SU-DHL-6 (cell line): Measurements from ENCODE around the gene CCDC127.

Source experiments
- H2AFZ ChIP-seq: fragments of 200-600 bp; sonication (generic); 2 replicates; pipeline ENCODE4 v1.6.1; 2014; ENCODE audit warnings: low read depth, mild to moderate bottlenecking, moderate library complexity, mixed read lengths, antibody characterized with exemption, low read length; ENCODE audit not compliant: severe bottlenecking
- H3F3A ChIP-seq: fragments of 200-600 bp; shearing (Covaris generic); 2 replicates; pipeline ENCODE4 v1.6.0; 2016; ENCODE audit warnings: antibody characterized with exemption, mild to moderate bottlenecking; ENCODE audit not compliant: insufficient read depth
- H3K27ac ChIP-seq: fragments of 200-600 bp; sonication (generic); 2 replicates; pipeline ENCODE4 v1.5.1; 2016; ENCODE audit warnings: low read depth, mild to moderate bottlenecking, low read length, moderate library complexity, mixed read lengths
- H3K27me3 ChIP-seq: fragments of 200-600 bp; sonication (generic), shearing (Covaris generic); 2 replicates; pipeline ENCODE4 v1.6.0; 2014; ENCODE audit warnings: mild to moderate bottlenecking, low read length
- H3K36me3 ChIP-seq: fragments of 200-600 bp; sonication (generic); 2 replicates; pipeline ENCODE4 v1.6.1; 2014; ENCODE audit warnings: mild to moderate bottlenecking, low read length, mixed read lengths
- H3K4me2 ChIP-seq: fragments of 300-600, 200-600 bp; shearing (Covaris generic), sonication (generic); 2 replicates; pipeline ENCODE4 v1.6.0; 2014; ENCODE audit warnings: low read length, low read depth, mild to moderate bottlenecking; ENCODE audit not compliant: poor library complexity, severe bottlenecking
- H3K4me3 ChIP-seq: fragments of 200-600 bp; sonication (generic); 2 replicates; pipeline ENCODE4 v1.5.1; 2014; ENCODE audit warnings: antibody characterized with exemption, low read length, mild to moderate bottlenecking, mixed read lengths; ENCODE audit not compliant: insufficient read depth, poor library complexity, severe bottlenecking
- H3K79me2 ChIP-seq: fragments of 200-600 bp; sonication (generic); 2 replicates; pipeline ENCODE4 v1.6.1; 2014; ENCODE audit warnings: mild to moderate bottlenecking, low read length, moderate library complexity; ENCODE audit not compliant: insufficient read depth
- H3K9ac ChIP-seq: fragments of 200-600 bp; sonication (generic); 2 replicates; pipeline ENCODE4 v1.7.0; 2014; ENCODE audit warnings: mild to moderate bottlenecking, low read length
- H3K9me2 ChIP-seq: fragments of 200-600 bp; sonication (generic); replicated peaks from 2 replicates; pipeline ENCODE4 v1.6.1; 2014; ENCODE audit warnings: low read length; ENCODE audit not compliant: insufficient read depth
- H3K9me3 ChIP-seq: fragments of 200-600 bp; sonication (generic); 2 replicates; pipeline ENCODE4 v1.6.1; 2014; ENCODE audit warnings: low read length, mixed read lengths; ENCODE audit not compliant: insufficient read depth
- H4K20me1 ChIP-seq: fragments of 200-600 bp; sonication (generic); 2 replicates; pipeline ENCODE4 v1.6.1; 2014; ENCODE audit warnings: low read depth, mild to moderate bottlenecking, antibody characterized with exemption, low read length, moderate library complexity, mixed read lengths
- CTCF ChIP-seq: fragments of 200-600 bp; sonication (generic); IDR thresholded peaks from one replicate; pipeline ENCODE4 v1.5.1; 2017; ENCODE audit warnings: antibody characterized with exemption, mild to moderate bottlenecking, low read length, moderate library complexity; ENCODE audit not compliant: insufficient read depth, poor library complexity, severe bottlenecking
- EZH2phosphoT487 ChIP-seq: fragments of 200-600 bp; sonication (generic), shearing (Covaris generic); conservative IDR thresholded peaks from 2 replicates; pipeline ENCODE4 v1.6.1; 2018; ENCODE audit warnings: mild to moderate bottlenecking, antibody characterized with exemption, low read length, moderate library complexity, mixed read lengths

CCDC127 gene

GRCh38 chr5:185095-186070 lies 32.6 kb downstream of the CCDC127 start:
- Histone ChIP-seq H3K4me2 (no peak overlapping the region), H3K36me3 (no peaks in the 10 kb centered on the region), H3K4me3 (no peak overlapping the region), H3F3A (no peaks in the 10 kb centered on the region), H2AFZ (no peak overlapping the region), H3K27me3 (no peaks in the 10 kb centered on the region), H3K79me2 (no peaks in the 10 kb centered on the region), H4K20me1 (no peaks in the 10 kb centered on the region), H3K9me3 (no peaks in the 10 kb centered on the region), H3K9ac (no peak overlapping the region), H3K27ac (no peak overlapping the region), H3K9me2 (no peaks in the 10 kb centered on the region)
- TF ChIP-seq CTCF (no peak), EZH2phosphoT487 (no peak)

GRCh38 chr5:184471-184870 lies 33.5 kb downstream of the CCDC127 start:
- TF ChIP-seq CTCF: no peak
- TF ChIP-seq EZH2phosphoT487: no peak
- Histone ChIP-seq H3K27ac (no peak overlapping the region), H3K36me3 (no peaks in the 10 kb centered on the region), H3K9ac (no peak overlapping the region), H3K9me2 (no peaks in the 10 kb centered on the region), H4K20me1 (no peaks in the 10 kb centered on the region), H3K4me2 (no peak overlapping the region), H3K27me3 (no peaks in the 10 kb centered on the region), H3F3A (no peaks in the 10 kb centered on the region), H3K9me3 (no peaks in the 10 kb centered on the region), H2AFZ (no peak overlapping the region), H3K4me3 (no peak overlapping the region), H3K79me2 (no peaks in the 10 kb centered on the region)

DNA sequence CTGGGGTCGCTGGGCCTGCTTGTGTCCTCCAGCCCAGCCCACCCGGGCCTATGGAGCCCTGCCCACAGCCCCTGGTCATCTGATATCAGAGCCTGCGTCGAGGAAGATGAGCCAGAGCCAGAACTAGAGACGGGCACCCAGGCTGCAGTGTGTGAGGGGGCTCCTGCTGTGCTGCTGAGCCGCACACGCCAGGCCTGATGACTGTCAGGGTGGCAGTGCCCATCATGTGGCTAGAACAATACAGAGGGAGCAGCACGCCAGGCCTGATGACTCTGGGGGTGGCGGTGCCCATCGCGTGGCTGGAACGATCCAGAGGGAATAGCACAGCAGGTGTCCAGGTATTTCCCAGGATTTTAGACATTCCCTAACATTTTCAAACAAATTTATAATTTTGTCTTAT lies 35.8 kb downstream of the CCDC127 start:
- Histone ChIP-seq H3K36me3 (no peaks in the 10 kb centered on the region), H3K79me2 (no peaks in the 10 kb centered on the region), H3K4me2 (no peak overlapping the region), H3K4me3 (no peak overlapping the region), H3K27me3 (no peaks in the 10 kb centered on the region), H3K9me2 (no peaks in the 10 kb centered on the region), H2AFZ (no peak overlapping the region), H3K9me3 (no peaks in the 10 kb centered on the region), H3K27ac (no peak overlapping the region), H4K20me1 (no peaks in the 10 kb centered on the region), H3K9ac (no peak overlapping the region), H3F3A (no peaks in the 10 kb centered on the region)
- TF ChIP-seq EZH2phosphoT487 (no peak), CTCF (no peak)
